ENCODE measurements around the gene COX19.
"Not testable (repeated sequence)": the region's sequence is repeated elsewhere in the genome, so short reads cannot be mapped to it uniquely, and the experiment has no call there.

COX19 gene

GRCh38 chr7:963236-964078 lies 11.9 kb downstream of the COX19 start:
- TF ChIP-seq ZFX (IDR thresholded peaks at IDR 0.05), result no peak
- TF ChIP-seq, protein P1, sequence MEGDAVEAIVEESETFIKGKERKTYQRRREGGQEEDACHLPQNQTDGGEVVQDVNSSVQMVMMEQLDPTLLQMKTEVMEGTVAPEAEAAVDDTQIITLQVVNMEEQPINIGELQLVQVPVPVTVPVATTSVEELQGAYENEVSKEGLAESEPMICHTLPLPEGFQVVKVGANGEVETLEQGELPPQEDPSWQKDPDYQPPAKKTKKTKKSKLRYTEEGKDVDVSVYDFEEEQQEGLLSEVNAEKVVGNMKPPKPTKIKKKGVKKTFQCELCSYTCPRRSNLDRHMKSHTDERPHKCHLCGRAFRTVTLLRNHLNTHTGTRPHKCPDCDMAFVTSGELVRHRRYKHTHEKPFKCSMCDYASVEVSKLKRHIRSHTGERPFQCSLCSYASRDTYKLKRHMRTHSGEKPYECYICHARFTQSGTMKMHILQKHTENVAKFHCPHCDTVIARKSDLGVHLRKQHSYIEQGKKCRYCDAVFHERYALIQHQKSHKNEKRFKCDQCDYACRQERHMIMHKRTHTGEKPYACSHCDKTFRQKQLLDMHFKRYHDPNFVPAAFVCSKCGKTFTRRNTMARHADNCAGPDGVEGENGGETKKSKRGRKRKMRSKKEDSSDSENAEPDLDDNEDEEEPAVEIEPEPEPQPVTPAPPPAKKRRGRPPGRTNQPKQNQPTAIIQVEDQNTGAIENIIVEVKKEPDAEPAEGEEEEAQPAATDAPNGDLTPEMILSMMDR (conservative IDR thresholded peaks at IDR 0.05), result no peak
- no peak overlapping the region for H3K27ac ChIP-seq

GRCh38 chr7:962401-963081 lies 12.8 kb downstream of the COX19 start:
- TF ChIP-seq, protein P1 (conservative IDR thresholded peaks at IDR 0.05), result no peak
- no peak for TF ChIP-seq ZFX (IDR thresholded peaks at IDR 0.05)
- H3K27ac ChIP-seq, result no peak overlapping the region

DNA sequence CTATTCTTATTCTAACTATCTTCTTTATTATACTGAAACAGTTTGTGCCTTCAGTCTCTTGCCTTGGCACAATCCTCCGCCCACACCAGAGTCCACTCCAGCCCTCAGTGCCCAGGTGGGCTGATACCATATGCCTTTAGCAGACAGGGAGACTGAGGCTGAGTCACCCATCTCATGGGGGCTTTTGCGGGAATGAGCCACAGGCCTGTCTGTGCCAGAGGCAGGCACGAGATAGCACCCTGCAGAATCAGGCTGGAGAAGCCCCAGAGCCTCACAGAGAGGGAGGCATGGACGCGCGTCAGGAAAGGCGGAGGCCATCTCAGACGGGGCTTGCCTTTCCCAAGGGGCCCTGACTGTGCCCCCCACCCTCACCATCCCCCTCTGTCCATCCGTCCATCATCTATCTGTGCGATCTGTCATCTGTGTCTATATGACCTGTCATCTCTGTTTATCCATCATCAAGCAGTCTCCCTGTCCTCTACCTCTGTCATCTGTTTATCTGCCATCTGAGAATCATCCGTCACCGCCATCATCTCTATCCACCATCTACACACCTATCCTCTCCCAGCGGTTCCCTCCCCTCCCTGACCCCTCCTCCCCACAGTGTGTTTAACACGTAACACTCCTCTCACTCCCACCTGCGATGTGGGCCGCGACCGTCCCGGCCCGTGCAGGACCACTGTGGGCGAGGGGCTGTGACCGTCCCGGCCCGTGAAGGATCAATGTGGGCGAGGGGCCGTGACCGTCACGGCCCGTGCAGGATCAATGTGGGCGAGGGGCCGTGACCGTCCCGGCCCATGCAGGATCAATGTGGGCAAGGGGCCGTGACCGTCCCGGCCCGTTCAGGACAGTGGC lies 13.6 kb downstream of the COX19 start:
- no peak overlapping the region for H3K27ac ChIP-seq
- no peak for TF ChIP-seq ZFX (IDR thresholded peaks at IDR 0.05)
- TF ChIP-seq, protein P1 (conservative IDR thresholded peaks at IDR 0.05), result no peak

DNA sequence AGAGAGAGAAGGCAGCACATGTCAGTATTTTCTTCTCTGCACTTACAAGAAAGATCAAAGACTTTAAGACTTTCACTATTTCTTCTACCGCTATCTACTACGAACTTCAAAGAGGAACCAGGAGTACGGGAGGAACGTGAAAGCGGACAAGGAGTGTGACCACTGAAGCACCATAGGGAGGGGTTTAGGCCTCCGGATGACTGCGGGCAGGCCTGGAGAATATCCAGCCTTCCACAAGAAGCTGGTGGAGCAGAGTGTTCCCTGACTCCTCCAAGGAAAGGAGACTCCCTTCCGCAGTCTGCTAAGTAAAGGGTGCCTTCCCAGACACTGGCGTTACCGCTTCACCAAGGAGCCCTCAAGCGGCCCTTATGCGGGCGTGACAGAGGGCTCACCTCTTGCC lies 14.4 kb downstream of the COX19 start:
- not testable (repeated sequence) for H3K27ac ChIP-seq

GRCh38 chr7:960269-960871 lies 15.0 kb downstream of the COX19 start:
- no peak overlapping the region for H3K27ac ChIP-seq
- TF ChIP-seq, protein P1 (conservative IDR thresholded peaks at IDR 0.05), result no peak

GRCh38 chr7:959740-960139 lies 15.6 kb downstream of the COX19 start:
- not testable (repeated sequence) for H3K27ac ChIP-seq

DNA sequence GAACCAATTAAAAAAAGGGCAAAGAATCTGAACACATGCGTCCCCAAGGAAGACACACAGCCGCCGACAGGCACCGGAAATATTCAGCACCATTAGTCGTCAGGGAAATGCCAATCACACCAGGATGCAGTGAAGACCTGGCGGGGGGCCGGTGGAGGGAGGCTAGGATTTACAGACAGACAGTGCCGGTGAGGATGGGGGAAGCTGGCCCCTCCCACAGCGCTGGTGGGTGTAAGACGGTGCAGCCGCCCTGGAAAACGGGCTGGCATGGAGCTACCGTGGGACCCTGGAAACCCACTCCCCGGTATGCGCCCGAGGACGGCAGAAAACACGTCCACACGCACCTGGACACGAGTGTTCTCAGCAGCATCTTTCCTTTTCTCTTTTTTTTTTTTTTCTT lies 16.1 kb downstream of the COX19 start:
- TF ChIP-seq ZFX (IDR thresholded peaks at IDR 0.05), result no peak
- TF ChIP-seq, protein P1 (conservative IDR thresholded peaks at IDR 0.05), result no peak
- H3K27ac ChIP-seq, result no peak overlapping the region

Data from C4-2B (cell line).